Testis (tissue), 2 donors: Measurements from ENCODE around the gene NUAK1.

Source experiments
- POLR2A ChIP-seq: fragments of 450-650 bp; IDR thresholded peaks from one replicate; pipeline ENCODE4 v1.6.1; 2017; ENCODE audit warnings: antibody characterized with exemption, mild to moderate bottlenecking, moderate library complexity
- TF ChIP-seq, protein P1 (sequence below), 3 experiments: fragments of 450-650 bp in 2 of 3; fragments of 200-600 bp in 1 of 3; sonication (generic) in 1 of 3; IDR thresholded peaks; one replicate each; pipeline ENCODE4 v1.5.1; 2016 to 2019; ENCODE audit warnings: antibody characterized with exemption in 3 of 3, mild to moderate bottlenecking in 2 of 3, moderate library complexity in 1 of 3

DNA sequence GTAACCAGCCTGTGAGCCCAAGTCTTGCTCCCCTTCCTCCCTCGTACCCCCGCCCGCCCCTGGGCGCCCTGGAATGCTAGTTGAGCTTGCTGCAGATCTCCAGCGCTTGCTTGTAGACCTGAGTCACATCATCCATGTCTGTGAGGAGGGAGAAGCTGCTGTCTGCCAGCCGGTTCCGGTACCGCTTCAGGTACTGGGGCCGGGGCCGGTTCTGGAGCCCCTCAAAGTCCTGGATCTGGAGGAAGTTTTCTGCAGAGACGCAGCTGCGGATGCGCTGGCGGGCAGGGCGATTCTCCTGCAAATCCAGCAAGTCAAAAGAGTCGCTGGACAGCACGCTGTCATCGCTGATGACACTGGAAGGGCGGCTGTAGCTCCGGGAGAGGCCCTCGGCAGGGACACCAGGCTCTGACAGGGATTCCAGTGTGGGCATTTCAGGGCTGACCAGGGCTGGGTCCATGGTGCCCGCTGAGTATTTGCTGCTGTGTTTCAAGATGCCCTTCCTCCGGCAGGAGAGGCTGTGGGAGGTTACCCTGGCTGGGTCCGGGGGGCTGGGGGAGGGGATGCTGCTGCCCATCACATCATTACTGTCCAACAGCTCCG lies 71.9 kb downstream of the NUAK1 start:
- TF ChIP-seq, protein P1, sequence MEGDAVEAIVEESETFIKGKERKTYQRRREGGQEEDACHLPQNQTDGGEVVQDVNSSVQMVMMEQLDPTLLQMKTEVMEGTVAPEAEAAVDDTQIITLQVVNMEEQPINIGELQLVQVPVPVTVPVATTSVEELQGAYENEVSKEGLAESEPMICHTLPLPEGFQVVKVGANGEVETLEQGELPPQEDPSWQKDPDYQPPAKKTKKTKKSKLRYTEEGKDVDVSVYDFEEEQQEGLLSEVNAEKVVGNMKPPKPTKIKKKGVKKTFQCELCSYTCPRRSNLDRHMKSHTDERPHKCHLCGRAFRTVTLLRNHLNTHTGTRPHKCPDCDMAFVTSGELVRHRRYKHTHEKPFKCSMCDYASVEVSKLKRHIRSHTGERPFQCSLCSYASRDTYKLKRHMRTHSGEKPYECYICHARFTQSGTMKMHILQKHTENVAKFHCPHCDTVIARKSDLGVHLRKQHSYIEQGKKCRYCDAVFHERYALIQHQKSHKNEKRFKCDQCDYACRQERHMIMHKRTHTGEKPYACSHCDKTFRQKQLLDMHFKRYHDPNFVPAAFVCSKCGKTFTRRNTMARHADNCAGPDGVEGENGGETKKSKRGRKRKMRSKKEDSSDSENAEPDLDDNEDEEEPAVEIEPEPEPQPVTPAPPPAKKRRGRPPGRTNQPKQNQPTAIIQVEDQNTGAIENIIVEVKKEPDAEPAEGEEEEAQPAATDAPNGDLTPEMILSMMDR (IDR thresholded peaks at IDR 0.05) = no peak
- TF ChIP-seq POLR2A = no peak
